ENCODE measurements around the gene TSSK3. TPM values are rescaled to one million over a fixed set of nuclear protein-coding genes. Genes with fewer than 3 reads are reported as not detected.
"Not testable (repeated sequence)": the region's sequence is repeated elsewhere in the genome, so short reads cannot be mapped to it uniquely, and the experiment has no call there.

Gene TSSK3
- total RNA-seq, 1 donor from 2014 or later, result 3.3 TPM

GRCh38 chr1:32338637-32339145, 23.6 kb upstream of the TSSK3 start:
- DNase-seq (ENCODE audit: low spot score), result no peak

- DNase-seq (ENCODE audit: low spot score), result no peak
Measured at GRCh38 chr1:32339363-32339978, 22.9 kb upstream of the TSSK3 start.

- DNase-seq (ENCODE audit: low spot score), result no peak
Measured at GRCh38 chr1:32341186-32341757, 21.1 kb upstream of the TSSK3 start.

- no peak for DNase-seq (ENCODE audit: low spot score)
Measured at GRCh38 chr1:32341971-32342370, 20.4 kb upstream of the TSSK3 start.

GRCh38 chr1:32342704-32343103, 19.6 kb upstream of the TSSK3 start:
- no peak for DNase-seq (ENCODE audit: low spot score)

- peak; percentile 35 for DNase-seq (ENCODE audit: low spot score)
Measured at GRCh38 chr1:32345289-32345827, 17.0 kb upstream of the TSSK3 start.

GRCh38 chr1:32346532-32347157, 15.7 kb upstream of the TSSK3 start:
- no peak for DNase-seq (ENCODE audit: low spot score)

GRCh38 chr1:32349211-32349708, 13.1 kb upstream of the TSSK3 start:
- DNase-seq (ENCODE audit: low spot score), result no peak

GRCh38 chr1:32350785-32351398, 11.4 kb upstream of the TSSK3 start:
- DNase-seq (ENCODE audit: low spot score), result no peak

GRCh38 chr1:32351399-32352238, 10.7 kb upstream of the TSSK3 start:
- peak; percentile 92 for DNase-seq (ENCODE audit: low spot score)

- no peak for DNase-seq (ENCODE audit: low spot score)
Measured at GRCh38 chr1:32352239-32352745, 10.0 kb upstream of the TSSK3 start.

GRCh38 chr1:32352831-32353383, 9.4 kb upstream of the TSSK3 start:
- DNase-seq (ENCODE audit: low spot score), result no peak

GRCh38 chr1:32353431-32353830, 8.9 kb upstream of the TSSK3 start:
- no peak for DNase-seq (ENCODE audit: low spot score)

GRCh38 chr1:32353886-32354570, 8.3 kb upstream of the TSSK3 start:
- peak; percentile 48 for DNase-seq (ENCODE audit: low spot score)

GRCh38 chr1:32355778-32356177, 6.6 kb upstream of the TSSK3 start:
- DNase-seq (ENCODE audit: low spot score), result not testable (repeated sequence)

- DNase-seq (ENCODE audit: low spot score), result no peak
Measured at GRCh38 chr1:32356478-32356877, 5.9 kb upstream of the TSSK3 start.

- DNase-seq (ENCODE audit: low spot score), result no peak
Measured at GRCh38 chr1:32357614-32358013, 4.7 kb upstream of the TSSK3 start.

- no peak for DNase-seq (ENCODE audit: low spot score)
Measured at GRCh38 chr1:32358435-32358834, 3.9 kb upstream of the TSSK3 start.

GRCh38 chr1:32361308-32361673, 1.0 kb upstream of the TSSK3 start:
- no peak for DNase-seq (ENCODE audit: low spot score)

Measured in mucosa of gallbladder (tissue), 1 donor.